GM18511 (cell line): ENCODE measurements around the gene MTMR3.

Experiments
- ATAC-seq: cut with Tn5 transposase; IDR thresholded peaks from one replicate; pipeline ENCODE4 v1.9.1; 2021; ENCODE audit warnings: mild to moderate bottlenecking, moderate library complexity; ENCODE audit not compliant: unreplicated experiment

Gene MTMR3

GRCh38 chr22:29997516-29997915 is 114.5 kb downstream of the MTMR3 start:
- ATAC-seq: no peak

DNA sequence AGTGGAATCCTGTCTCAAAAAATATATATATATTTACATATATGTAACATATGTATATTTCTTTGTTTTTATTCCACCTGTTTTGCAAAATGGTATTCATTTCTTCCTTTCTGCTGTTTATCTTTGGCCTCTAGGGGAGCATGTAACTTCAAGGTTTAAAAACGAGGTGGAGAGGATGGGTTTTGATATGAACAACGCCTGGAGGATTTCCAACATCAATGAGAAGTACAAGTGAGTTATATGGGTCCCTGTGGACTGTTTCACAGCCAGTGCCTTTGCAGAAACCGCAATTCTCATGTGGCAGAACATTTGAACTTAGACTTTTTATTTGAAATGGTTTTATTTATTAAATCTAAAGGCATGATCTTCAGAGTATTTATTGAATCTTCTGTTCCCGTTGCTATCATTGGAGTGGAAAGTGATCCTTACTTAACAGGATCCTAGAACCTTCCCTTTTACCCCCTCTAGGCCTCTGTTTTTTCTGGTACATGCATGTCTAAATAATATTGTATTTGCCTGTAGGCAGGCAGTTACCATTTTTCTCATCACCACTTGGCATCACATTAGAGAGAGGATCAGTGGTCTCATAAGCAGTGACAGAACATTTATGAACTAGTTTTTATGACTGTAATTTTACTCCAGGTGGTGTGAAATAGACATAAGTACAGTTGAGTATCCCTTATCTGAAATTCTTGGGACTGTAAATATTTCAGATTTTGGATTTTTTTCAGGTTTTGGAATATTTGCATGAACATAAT is 115.8 kb downstream of the MTMR3 start:
- ATAC-seq: no peak

GRCh38 chr22:30000566-30000965 is 117.6 kb downstream of the MTMR3 start:
- no peak for ATAC-seq

DNA sequence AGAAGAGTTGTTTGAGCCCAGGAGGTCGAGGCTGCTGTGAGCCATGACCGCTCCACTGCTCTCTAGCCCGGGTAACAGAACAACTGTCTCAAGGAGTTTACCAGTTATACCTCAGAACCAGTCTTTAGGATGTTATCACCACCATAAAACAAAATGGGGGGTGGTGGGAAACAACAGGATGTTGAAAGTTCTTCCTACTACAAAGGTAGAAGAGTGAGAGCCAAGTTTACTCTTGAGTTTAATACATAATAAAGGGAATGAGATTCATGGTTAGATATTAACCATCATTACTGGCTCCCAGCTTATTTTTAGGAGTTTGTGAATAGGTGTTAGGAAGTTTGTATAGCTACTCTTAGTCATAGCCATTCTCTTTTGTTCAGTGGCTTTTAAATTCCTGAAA is 118.5 kb downstream of the MTMR3 start:
- no peak for ATAC-seq

DNA sequence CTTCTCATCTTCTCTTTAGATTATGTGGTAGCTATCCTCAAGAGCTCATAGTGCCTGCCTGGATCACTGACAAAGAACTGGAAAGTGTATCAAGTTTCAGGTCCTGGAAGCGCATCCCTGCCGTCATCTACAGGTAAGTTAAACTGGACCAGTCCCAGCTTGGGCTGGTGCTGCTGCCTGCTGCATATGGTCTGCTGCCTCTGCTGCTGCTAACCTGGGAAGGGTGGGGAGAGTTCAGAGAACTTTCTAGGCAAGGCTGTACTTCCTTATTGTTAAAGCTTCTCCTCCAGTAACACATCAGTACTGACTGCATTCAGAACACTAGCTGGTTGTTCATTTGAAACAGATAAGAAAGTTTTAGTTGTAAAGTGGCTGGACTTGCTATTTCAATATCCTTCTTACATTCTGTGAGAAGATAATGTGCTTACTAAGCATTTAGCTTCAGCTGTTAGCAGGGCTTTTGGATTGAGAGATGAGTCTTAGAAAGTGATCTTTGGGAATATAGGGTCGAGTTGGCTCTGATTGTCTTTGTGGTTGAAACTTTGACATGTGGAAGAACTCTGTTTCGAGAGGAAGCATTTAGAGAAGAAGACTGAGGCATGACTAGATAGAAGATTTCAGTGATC is 120.0 kb downstream of the MTMR3 start:
- no peak for ATAC-seq

GRCh38 chr22:30004101-30004500 is 121.1 kb downstream of the MTMR3 start:
- ATAC-seq: no peak

- no peak for ATAC-seq
Measured at GRCh38 chr22:30004694-30005093, 121.7 kb downstream of the MTMR3 start.

DNA sequence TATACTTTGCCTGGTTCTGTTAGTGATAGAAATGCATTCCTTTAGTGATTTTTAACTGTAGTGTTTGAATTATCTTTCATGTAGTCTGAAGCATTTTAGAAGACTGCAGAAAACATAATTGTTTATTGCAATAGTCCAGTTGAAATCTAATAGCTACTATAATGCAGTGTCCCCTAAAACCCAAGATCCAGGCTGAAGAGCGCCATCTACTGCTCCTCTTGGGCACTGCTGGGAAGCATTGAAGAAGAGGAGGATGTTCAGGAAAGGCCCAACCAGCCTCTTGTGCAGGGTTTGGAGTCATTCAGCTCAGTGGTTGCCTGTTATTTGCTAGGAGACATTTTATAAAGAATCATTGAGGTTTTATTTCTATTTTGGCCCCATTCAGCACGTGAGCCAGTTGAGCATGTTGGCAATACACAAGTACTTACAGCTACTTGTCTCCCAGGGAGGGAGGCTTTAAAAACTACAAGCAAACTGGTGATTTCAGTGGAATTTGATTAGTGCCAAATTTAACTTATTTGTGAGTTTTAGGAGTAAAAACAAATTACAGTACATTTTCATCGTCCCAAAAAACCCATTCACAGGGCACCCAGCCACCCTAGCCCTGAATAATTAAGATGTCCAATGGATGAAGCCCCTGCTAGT is 122.4 kb downstream of the MTMR3 start:
- no peak for ATAC-seq

DNA sequence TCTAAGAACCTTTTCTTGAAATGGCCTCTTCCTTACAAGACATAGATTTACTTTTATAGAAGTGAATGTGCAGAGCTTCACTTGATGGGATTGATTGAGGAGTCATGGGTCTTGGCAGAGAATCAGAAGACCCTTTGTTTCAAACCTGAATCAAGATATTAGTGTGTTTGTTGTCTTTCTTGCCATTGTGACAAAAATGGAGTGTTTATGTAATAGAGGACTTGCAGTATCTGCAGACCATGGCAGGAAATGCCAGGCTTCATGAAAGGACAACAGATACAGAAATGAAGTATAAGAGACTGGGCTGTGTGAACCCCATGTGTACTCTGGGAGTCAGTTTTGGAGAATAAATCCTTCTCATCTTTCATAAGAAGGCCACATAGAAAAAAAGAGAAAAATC is 124.4 kb downstream of the MTMR3 start:
- no peak for ATAC-seq

- no peak for ATAC-seq
Measured at GRCh38 chr22:30008401-30008800, 125.4 kb downstream of the MTMR3 start.

GRCh38 chr22:30009478-30009877 is 126.5 kb downstream of the MTMR3 start:
- no peak for ATAC-seq

GRCh38 chr22:30010789-30011405 is 127.9 kb downstream of the MTMR3 start:
- no peak for ATAC-seq

DNA sequence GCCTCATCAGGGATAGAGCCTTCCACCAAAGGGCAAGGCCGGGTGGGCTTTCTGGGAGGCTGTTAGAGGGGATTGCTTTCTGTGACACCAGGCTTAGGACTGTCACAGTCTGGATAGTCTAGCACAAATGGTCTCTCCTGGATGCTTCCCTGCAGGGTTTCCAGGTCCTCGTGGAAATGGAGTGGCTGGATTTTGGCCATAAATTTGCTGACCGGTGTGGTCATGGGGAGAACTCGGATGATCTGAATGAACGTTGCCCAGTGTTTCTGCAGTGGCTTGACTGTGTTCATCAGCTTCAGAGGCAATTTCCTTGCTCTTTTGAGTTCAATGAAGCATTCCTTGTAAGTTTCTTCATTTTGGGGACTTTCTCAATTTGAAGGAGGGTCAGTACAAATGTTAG is 130.2 kb downstream of the MTMR3 start:
- ATAC-seq: no peak

DNA sequence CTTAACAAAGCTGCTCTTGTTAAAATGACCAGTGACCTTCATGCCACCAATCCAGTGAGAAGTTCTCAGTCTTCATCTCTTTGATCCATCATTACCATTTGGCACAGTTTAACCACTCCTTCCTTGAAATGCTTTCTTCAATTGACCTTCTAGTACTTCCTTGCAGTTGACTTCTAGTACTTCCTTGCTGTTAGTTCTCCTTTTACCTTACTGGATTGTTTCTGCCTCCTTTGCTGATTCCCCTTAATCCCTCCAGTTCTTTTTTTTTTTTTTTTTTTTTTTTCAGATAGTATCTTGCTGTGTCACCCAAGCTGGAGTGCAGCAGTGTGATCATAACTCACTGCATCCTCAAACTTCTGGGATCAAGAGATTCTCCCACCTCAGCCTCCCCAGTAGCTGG is 131.3 kb downstream of the MTMR3 start:
- ATAC-seq: no peak

- ATAC-seq: no peak
Measured at GRCh38 chr22:30015229-30015797, 132.3 kb downstream of the MTMR3 start.

DNA sequence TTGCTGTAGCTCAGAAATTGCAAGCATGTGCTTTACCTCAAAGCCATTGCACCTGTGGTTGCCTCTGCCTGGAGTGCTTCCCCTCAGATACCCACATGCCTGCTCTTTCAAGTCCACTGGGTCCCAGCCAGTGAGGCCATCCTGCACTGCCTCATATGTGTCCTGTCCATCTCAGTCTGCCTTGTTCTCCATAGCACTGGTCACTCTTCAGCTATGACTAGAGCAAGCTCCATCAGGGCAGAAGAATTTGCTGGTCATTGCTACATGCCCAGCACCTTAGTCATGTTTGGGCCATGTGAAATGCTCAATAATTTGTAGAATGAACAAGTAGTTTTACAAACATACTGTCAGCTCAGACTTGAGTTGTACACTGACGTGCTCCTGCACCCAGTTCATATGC is 132.9 kb downstream of the MTMR3 start:
- ATAC-seq: no peak

DNA sequence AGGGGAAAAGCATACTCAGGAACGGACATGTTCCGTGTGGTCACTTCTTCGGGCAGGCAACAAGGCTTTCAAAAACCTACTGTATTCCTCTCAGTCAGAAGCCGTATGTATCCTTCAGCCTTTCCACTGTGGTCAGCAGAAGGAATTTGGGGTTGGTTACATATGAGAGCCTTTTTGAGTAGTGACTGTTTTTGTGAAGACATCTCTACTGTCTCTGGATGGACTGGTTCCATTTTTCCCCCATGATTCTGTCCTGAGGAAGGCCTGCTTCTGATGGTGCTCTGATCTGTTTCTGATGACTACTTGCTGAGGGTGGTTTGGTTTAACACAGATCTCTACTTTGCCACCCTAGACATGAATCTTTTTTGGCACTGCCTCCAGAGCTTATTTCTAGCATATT is 133.6 kb downstream of the MTMR3 start:
- no peak for ATAC-seq

GRCh38 chr22:30017375-30018223 is 134.6 kb downstream of the MTMR3 start:
- ATAC-seq: no peak

- no peak for ATAC-seq
Measured at GRCh38 chr22:30020511-30020910, 137.5 kb downstream of the MTMR3 start.

DNA sequence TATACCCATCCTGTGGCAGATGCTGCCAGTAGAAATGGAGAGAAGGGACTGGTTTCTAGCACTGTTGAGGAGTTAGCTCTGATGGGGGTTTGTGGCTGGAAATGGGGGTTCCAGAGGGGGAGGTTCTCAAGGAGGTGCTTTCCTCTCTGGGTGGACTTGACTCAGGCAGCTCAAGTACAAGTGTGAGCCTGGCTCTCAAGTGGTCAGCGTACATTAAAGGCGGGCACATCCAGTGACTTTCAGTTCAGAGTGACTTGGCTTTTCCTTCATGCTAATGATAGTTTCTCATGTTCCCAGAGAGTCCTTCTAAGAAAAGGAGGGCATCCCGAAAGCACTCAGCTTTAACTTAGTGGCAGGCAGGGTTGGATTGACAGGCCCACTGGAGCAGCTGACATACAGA is 138.4 kb downstream of the MTMR3 start:
- no peak for ATAC-seq
